Body of pancreas (tissue), 4 donors: ENCODE data around the gene RB1. TPM values are rescaled to one million over a fixed set of nuclear protein-coding genes. Genes with fewer than 3 reads are reported as not detected.
A peak's percentile ranks its signal among the peaks of the same experiment; 100 is the strongest.

Source experiments
- ATAC-seq: fragments of 150-250 bp; one replicate; pipeline ENCODE4 v1.9.1; 2016
- DNase-seq, 4 donors: peaks; one replicate each; pipeline ENCODE4 v3.0.0-alpha.2; 2019
- H3K27ac ChIP-seq, 4 donors: fragments of 200-600 bp; sonication (generic); 1 replicate in 3 of 4; 2 replicates in 1 of 4; pipeline versions ENCODE4 v1.5.1 to v1.6.1; 2016 to 2019; ENCODE audit warnings: mild to moderate bottlenecking in 1 of 4, mixed read lengths in 1 of 4, moderate library complexity in 1 of 4
- H3K27me3 ChIP-seq, 2 donors: fragments of 200-600 bp; sonication (generic); one replicate each; pipeline ENCODE4 v1.6.0; 2016; ENCODE audit warnings: mild to moderate bottlenecking in 1 of 2
- H3K36me3 ChIP-seq, 2 donors: fragments of 200-600 bp; sonication (generic); replicated peaks in 1 of 2; 2 replicates each; pipeline ENCODE4 v1.5.1; 2016; ENCODE audit warnings: low read depth in 2 of 2; ENCODE audit not compliant: insufficient read depth in 1 of 2
- H3K4me1 ChIP-seq: fragments of 200-600 bp; sonication (generic); one replicate; pipeline ENCODE4 v1.6.0; 2016
- H3K4me3 ChIP-seq, 2 donors: fragments of 200-600 bp; sonication (generic); 1 replicate in 1 of 2; 2 replicates in 1 of 2; pipeline ENCODE4 v1.5.1; 2016 to 2019
- H3K9me3 ChIP-seq, 3 donors: fragments of 200-600 bp; sonication (generic); 1 replicate in 2 of 3; 2 replicates in 1 of 3; pipeline ENCODE4 v1.5.1; 2016
- POLR2A ChIP-seq, 3 donors: fragments of 450-650 bp; IDR thresholded peaks; one replicate each; pipeline ENCODE4 v1.6.1; 2016; ENCODE audit warnings: antibody characterized with exemption in 3 of 3, mild to moderate bottlenecking in 2 of 3
- WGBS, 2 donors: methylation state at CpG; one replicate each; pipeline ENCODE4 v1.1.5; 2017; 5-methylcytosine and 5-hydroxymethylcytosine counted together
- intact Hi-C: fragments of 100-400 bp; cut with DNase I; formaldehyde crosslinking; loops from one replicate; pipeline ENCODE4 v1.15.1; 2023
- total RNA-seq, 2 donors: library from RNA; depleted of rRNA; stranded (reverse); fragments of >200 nt; gene quantifications; one replicate each; pipeline ENCODE4 v1.1.0, GENCODE V29; 2016
- TF ChIP-seq, protein P1 (sequence below), 7 experiments: fragments of 450-650 bp in 4 of 7; fragments of 200-600 bp in 3 of 7; sonication (generic) in 3 of 7; IDR thresholded peaks; one replicate each; pipeline ENCODE4 v1.5.1; 2016 to 2019; ENCODE audit warnings: antibody characterized with exemption in 7 of 7

Gene RB1
- total RNA-seq, 2 donors from 2014 or later, result 20.5 to 28.0 TPM

DNA sequence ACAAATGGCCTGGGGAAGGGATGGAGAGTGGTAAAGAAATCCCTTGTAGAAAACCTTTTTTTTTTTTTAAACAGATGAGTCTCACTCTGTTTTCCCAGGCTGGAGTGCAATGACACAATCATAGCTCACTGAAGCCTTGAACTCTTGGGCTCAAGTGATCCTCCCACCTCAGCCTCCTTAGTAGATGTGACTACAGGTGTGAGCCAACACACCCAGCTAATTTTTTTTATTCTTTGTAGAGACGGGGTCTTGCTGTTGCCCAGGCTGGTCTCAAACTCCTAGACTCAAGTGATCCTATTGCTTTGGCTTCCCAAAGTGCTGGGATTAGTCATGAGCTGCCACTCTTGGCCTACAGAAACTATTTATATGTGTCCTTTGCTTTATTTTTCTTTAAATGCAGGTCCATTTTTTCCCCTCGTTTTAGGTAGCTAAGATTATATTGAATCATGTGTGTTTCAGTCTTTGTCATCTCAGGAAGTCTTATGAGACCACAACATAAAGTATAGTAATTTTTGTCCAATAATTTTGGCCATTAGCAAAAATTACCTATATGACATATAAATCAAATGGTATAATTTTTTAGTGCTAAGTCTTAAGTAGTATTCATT is 98.9 kb downstream of the RB1 start:
- Histone ChIP-seq H3K36me3 (no peaks in the 10 kb centered on the region), H3K27ac (peak overlapping the region in 1 of 4 donors; percentile 74), H3K9me3 (no peaks in the 10 kb centered on the region), H3K4me1 (peaks cover 11% of the 10 kb centered on the region), H3K27me3 (no peaks in the 10 kb centered on the region), H3K4me3 (no peak overlapping the region)
- ATAC-seq (no peak), DNase-seq (no peak)
- 69 to 71% methylated on average over 2 of the region's 2 CpGs for WGBS, 2 donors
- TF ChIP-seq, protein P1, sequence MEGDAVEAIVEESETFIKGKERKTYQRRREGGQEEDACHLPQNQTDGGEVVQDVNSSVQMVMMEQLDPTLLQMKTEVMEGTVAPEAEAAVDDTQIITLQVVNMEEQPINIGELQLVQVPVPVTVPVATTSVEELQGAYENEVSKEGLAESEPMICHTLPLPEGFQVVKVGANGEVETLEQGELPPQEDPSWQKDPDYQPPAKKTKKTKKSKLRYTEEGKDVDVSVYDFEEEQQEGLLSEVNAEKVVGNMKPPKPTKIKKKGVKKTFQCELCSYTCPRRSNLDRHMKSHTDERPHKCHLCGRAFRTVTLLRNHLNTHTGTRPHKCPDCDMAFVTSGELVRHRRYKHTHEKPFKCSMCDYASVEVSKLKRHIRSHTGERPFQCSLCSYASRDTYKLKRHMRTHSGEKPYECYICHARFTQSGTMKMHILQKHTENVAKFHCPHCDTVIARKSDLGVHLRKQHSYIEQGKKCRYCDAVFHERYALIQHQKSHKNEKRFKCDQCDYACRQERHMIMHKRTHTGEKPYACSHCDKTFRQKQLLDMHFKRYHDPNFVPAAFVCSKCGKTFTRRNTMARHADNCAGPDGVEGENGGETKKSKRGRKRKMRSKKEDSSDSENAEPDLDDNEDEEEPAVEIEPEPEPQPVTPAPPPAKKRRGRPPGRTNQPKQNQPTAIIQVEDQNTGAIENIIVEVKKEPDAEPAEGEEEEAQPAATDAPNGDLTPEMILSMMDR (IDR thresholded peaks at IDR 0.05), result no peak
- no peak for TF ChIP-seq POLR2A (IDR thresholded peaks at IDR 0.05)
- intact Hi-C loops, result no loop called here

DNA sequence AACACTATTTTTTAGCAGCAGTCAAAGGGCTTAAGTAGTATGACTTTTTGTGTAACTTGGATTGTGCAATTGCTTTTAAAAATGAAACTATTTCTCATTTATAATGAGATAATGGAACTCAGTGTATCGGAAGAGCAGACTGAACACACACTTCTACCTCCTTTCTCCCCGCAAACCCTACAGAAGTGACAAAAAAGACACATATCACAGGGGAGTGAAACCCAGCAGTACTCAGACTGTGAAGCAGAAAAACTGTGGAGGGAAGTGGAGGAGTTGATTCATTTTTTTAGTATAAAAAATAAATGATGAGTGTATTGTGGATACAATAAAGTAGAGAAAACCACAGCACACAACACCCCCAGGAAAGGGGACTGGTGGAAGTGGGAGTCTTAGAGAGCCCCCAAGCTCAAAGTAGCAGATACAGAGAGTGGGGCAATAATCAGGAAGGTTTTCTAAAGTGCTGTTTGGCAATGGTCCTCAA is 99.6 kb downstream of the RB1 start:
- Histone ChIP-seq H3K36me3 (no peaks in the 10 kb centered on the region), H3K4me3 (no peak overlapping the region), H3K27me3 (no peaks in the 10 kb centered on the region), H3K9me3 (no peaks in the 10 kb centered on the region), H3K4me1 (peaks cover 11% of the 10 kb centered on the region), H3K27ac (peak overlapping the region in 2 of 4 donors; percentile 21 to 74)
- WGBS, 2 donors, result 39 to 70% methylated on average over 2 of the region's 2 CpGs
- ATAC-seq (no peak), DNase-seq (no peak)
- TF ChIP-seq, protein P1 (IDR thresholded peaks at IDR 0.05), result no peak
- TF ChIP-seq POLR2A (IDR thresholded peaks at IDR 0.05), result peak in 1 of 3 donors; percentile 25
- intact Hi-C loops, result no loop called here

DNA sequence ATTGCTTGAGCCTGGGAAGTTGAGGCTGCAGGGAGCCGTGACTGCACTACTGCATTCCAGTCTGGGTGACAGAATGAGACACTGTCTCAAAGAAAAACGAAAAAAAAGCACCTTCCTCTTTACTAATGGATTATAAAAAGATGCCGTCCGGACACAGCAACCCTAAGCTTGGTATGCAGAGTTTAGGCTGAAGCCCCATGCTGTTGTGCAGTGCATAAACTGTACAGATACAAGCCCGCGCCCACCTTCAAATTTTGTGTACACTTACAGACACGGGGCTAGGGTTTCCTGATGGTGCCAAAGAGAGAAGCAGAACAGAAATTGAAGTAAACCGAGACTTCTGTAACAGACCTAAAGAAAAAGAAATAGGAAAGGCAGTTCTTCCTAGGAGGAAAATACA is 100.4 kb downstream of the RB1 start:
- peak overlapping the region in 1 of 4 donors; percentile 74 for H3K27ac ChIP-seq
- intact Hi-C loops, result no loop called here
- 80 to 94% methylated on average over 8 of the region's 8 CpGs for WGBS, 2 donors
- no peaks in the 10 kb centered on the region for H3K9me3 ChIP-seq
- no peak overlapping the region for H3K4me3 ChIP-seq
- H3K27me3 ChIP-seq, result no peaks in the 10 kb centered on the region
- ATAC-seq (no peak), DNase-seq (peak in 1 of 4 donors; percentile 3)
- no peaks in the 10 kb centered on the region for H3K36me3 ChIP-seq
- peaks cover 6% of the 10 kb centered on the region for H3K4me1 ChIP-seq
- no peak for TF ChIP-seq POLR2A (IDR thresholded peaks at IDR 0.05)
- TF ChIP-seq, protein P1 (IDR thresholded peaks at IDR 0.05), result no peak

DNA sequence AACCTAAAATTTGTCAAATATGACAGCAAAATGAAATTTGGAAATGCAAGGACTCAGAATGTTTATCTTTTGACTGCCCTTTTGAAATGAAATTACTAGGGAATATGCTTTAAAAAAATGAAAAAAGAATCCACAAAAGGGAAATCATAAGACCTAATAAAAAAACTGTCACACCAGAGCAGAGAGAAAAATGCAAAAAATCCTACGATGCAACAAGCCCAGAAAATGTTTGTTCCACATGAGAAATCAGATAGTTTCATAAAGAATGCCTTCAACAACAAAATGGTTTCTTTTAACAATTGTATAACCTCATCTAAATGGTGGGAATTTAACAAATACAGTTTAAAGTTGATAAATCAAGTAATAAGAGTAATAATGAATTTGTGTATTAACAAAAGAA is 101.4 kb downstream of the RB1 start:
- 63 to 79% methylated on average over 1 of the region's 1 CpG for WGBS, 2 donors
- no peak for TF ChIP-seq POLR2A (IDR thresholded peaks at IDR 0.05)
- TF ChIP-seq, protein P1 (IDR thresholded peaks at IDR 0.05), result no peak
- Histone ChIP-seq H3K27me3 (no peaks in the 10 kb centered on the region), H3K9me3 (no peaks in the 10 kb centered on the region), H3K36me3 (no peaks in the 10 kb centered on the region), H3K27ac (no peak overlapping the region), H3K4me1 (peaks cover 4% of the 10 kb centered on the region), H3K4me3 (no peak overlapping the region)
- no peak for DNase-seq
- intact Hi-C loops, result no loop called here
- ATAC-seq, result no peak

DNA sequence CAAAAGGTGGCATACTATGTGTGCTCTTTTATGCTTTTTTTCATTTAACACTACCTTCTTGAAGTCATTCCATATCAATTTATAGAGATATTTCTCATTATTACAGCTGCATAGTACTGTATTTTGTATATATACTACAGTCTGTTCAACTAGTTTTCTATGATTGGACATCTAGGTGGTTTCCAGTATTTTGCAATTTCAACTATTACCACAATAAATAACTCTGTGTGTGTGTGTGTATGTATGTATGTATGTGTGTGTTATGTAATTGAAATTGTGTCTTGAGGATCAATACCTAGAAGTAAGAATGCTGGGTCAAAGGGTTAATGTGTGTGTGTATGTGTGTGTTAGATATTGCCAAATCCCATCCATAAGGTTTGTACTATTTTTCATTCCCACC is 102.3 kb downstream of the RB1 start:
- no peaks in the 10 kb centered on the region for H3K27me3 ChIP-seq
- ATAC-seq, result no peak
- peaks cover 0 to 1% of the 10 kb centered on the region in 2 donors for H3K36me3 ChIP-seq
- H3K27ac ChIP-seq, result no peak overlapping the region
- no peak for DNase-seq
- no peak for TF ChIP-seq POLR2A (IDR thresholded peaks at IDR 0.05)
- TF ChIP-seq, protein P1 (IDR thresholded peaks at IDR 0.05), result no peak
- H3K4me3 ChIP-seq, result no peak overlapping the region
- intact Hi-C loops, result no loop called here
- no peaks in the 10 kb centered on the region for H3K4me1 ChIP-seq
- H3K9me3 ChIP-seq, result no peaks in the 10 kb centered on the region
